K562 (cell line): ENCODE results near the gene DDRGK1.

ENCODE experiments used
- CREB1 ChIP-seq, 2 experiments: sonication (generic) in 1 of 2; formaldehyde crosslinking in 1 of 2; IDR thresholded peaks; 2 replicates each; pipeline versions ENCODE4 v1.6.1 to v1.8.0; 2012 to 2022; ENCODE audit warnings: inconsistent platforms in 1 of 2, mild to moderate bottlenecking in 1 of 2, missing genetic modification reagents in 1 of 2, moderate library complexity in 1 of 2
- E4F1 ChIP-seq: fragments of 250-450 bp; sonication (Bioruptor Pico); IDR thresholded peaks from 2 replicates; pipeline ENCODE4 v1.5.0; 2021; ENCODE audit warnings: mild to moderate bottlenecking, borderline replicate concordance
- EZH2 ChIP-seq: IDR thresholded peaks from 2 replicates; pipeline ENCODE4 v1.6.1; 2012; ENCODE audit warnings: low read depth, mild to moderate bottlenecking, inconsistent platforms, low read length, borderline replicate concordance
- HSF4 ChIP-seq: fragments of 250-450 bp; sonication (Bioruptor Pico); IDR thresholded peaks from 2 replicates; pipeline ENCODE4 v2.1.2; 2022; ENCODE audit warnings: mild to moderate bottlenecking, moderate library complexity, borderline replicate concordance
- MEF2A ChIP-seq: IDR thresholded peaks from 2 replicates; pipeline ENCODE4 v1.6.1; 2011; ENCODE audit warnings: low read depth, mild to moderate bottlenecking, low read length, moderate library complexity; ENCODE audit not compliant: control insufficient read depth
- MYNN ChIP-seq, 2 experiments: sonication (generic); formaldehyde crosslinking in 1 of 2; IDR thresholded peaks; 2 replicates each; pipeline versions ENCODE4 v1.5.0 to v1.6.1; 2016 to 2020; ENCODE audit warnings: antibody characterized with exemption in 1 of 2, missing genetic modification reagents in 1 of 2
- RAD21 ChIP-seq, 2 experiments: fragments of 250-450 bp in 1 of 2; fragments of 450-650 bp in 1 of 2; sonication (Bioruptor Pico) in 1 of 2; formaldehyde crosslinking in 1 of 2; IDR thresholded peaks in 1 of 2; conservative IDR thresholded peaks in 1 of 2; 2 replicates each; pipeline versions ENCODE4 v1.4.0 to v1.8.0; 2020 to 2022; ENCODE audit warnings: mild to moderate bottlenecking in 2 of 2, moderate library complexity in 1 of 2
- SAFB2 ChIP-seq: fragments of 200-400 bp; formaldehyde crosslinking; IDR thresholded peaks from 2 replicates; pipeline ENCODE4 v1.6.1; 2018; ENCODE audit warnings: borderline replicate concordance, low read length, low read depth, moderate library complexity; ENCODE audit not compliant: severe bottlenecking
- ZNF780A ChIP-seq: fragments of 250-450 bp; sonication (Bioruptor Pico); IDR thresholded peaks from 2 replicates; pipeline ENCODE4 v1.5.0; 2021; ENCODE audit warnings: mild to moderate bottlenecking
- TF ChIP-seq, protein P1 (sequence below): fragments of 250-450 bp; sonication (Bioruptor Pico); IDR thresholded peaks from 2 replicates; pipeline ENCODE4 v1.6.1; 2021; ENCODE audit warnings: mild to moderate bottlenecking

DNA sequence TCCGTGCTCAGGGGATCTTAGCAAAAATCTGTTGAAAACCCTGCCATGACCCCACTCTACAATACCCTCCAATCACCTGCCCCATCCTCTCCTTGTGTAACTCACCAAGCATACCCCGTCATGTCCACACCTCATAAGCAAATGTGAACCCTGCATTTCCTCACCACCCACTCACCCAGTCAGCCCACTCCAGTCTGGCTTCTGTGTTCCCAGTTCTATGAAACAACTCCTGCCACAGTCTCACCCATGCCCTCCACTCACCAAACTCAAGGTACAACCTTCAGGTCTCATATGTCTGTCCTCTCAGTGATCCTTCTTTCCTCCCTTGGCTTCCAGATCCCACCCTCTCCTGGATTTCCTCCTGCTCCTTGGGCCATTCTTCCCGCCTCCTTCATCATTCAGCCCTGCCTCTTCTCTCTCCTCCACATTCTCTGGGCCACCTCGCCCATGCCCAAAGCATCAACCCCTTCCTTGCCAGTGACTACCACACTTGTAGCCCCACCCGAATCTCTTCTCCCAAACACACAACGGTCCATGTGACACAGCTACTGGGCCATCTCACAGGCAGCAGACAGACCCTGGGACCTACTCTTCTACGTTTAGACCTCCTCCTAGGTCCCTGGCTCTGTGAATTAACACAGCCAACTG lies 8.8 kb downstream of the DDRGK1 start:
- TF ChIP-seq SAFB2 (no peak), E4F1 (no peak), RAD21 (CRISPR knock-in tag; conservative IDR thresholded peaks at IDR 0.05 in 1 of 2, IDR thresholded peaks at IDR 0.05 in 1 of 2) (no peak), HSF4 (CRISPR knock-in tag) (no peak), ZNF780A (CRISPR knock-in tag) (no peak), MEF2A (no peak), CREB1 (IDR thresholded peaks at IDR 0.05) (no peak), CREB1 (CRISPR knock-in tag; IDR thresholded peaks at IDR 0.05) (no peak), EZH2 (no peak), MYNN (IDR thresholded peaks at IDR 0.05) (no peak), MYNN (CRISPR knock-in tag; IDR thresholded peaks at IDR 0.05) (no peak)
- TF ChIP-seq, protein P1, sequence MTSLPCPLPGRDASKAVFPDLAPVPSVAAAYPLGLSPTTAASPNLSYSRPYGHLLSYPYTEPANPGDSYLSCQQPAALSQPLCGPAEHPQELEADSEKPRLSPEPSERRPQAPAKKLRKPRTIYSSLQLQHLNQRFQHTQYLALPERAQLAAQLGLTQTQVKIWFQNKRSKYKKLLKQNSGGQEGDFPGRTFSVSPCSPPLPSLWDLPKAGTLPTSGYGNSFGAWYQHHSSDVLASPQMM, result no peak
